Calu3 (cell line): ENCODE measurements around the gene MAP2K7. TPM values are rescaled to one million over a fixed set of nuclear protein-coding genes. Genes with fewer than 3 reads are reported as not detected.

ENCODE experiments used
- BruUV-seq: library from RNA; stranded (reverse); fragments of 400-500 nt; replicated peaks from 2 replicates; lab custom pipeline; 2021; lab: Mats Ljungman, UMichigan
- CTCF ChIA-PET: fragments of 300-600 bp; sonication (Branson Sonifier 250); formaldehyde crosslinking; loops from one replicate; lab custom pipeline; 2022; ENCODE audit warnings: antibody characterized with exemption; lab: Charles Lee
- DNase-seq: peaks from one replicate; pipeline ENCODE4 v3.0.0; 2022
- H3K27ac Mint-ChIP-seq: one replicate; pipeline ENCODE4 v1.8.0; 2022; ENCODE audit warnings: mixed read lengths; ENCODE audit not compliant: unreplicated experiment
- H3K27me3 Mint-ChIP-seq: one replicate; pipeline ENCODE4 v1.8.0; 2022; ENCODE audit warnings: mixed read lengths; ENCODE audit not compliant: unreplicated experiment
- H3K36me3 Mint-ChIP-seq: one replicate; pipeline ENCODE4 v1.8.0; 2022; ENCODE audit warnings: mild to moderate bottlenecking, moderate library complexity, mixed read lengths; ENCODE audit not compliant: insufficient read depth, unreplicated experiment
- H3K4me1 Mint-ChIP-seq: one replicate; pipeline ENCODE4 v1.8.0; 2022; ENCODE audit warnings: mild to moderate bottlenecking, low read depth, mixed read lengths; ENCODE audit not compliant: unreplicated experiment
- H3K4me3 Mint-ChIP-seq: one replicate; pipeline ENCODE4 v1.8.0; 2022; ENCODE audit warnings: mild to moderate bottlenecking, low read depth, moderate library complexity, mixed read lengths; ENCODE audit not compliant: unreplicated experiment
- H3K9me3 Mint-ChIP-seq: one replicate; pipeline ENCODE4 v1.8.0; 2022; ENCODE audit warnings: low read depth, mixed read lengths; ENCODE audit not compliant: unreplicated experiment
- intact Hi-C: fragments of 100-400 bp; cut with micrococcal nuclease; formaldehyde crosslinking; loops from one replicate; pipeline ENCODE4 v1.10.0; 2022; ENCODE audit not compliant: unreplicated experiment
- total RNA-seq: library from RNA; stranded (reverse); gene quantifications from 2 replicates; pipeline ENCODE4 v1.2.3, GENCODE V29; 2022
- TF ChIP-seq, protein P1 (sequence below): fragments of 200-600 bp; IDR thresholded peaks from one replicate; pipeline ENCODE4 v1.8.0; 2022; ENCODE audit warnings: antibody characterized with exemption; ENCODE audit not compliant: unreplicated experiment

The MAP2K7 gene
- total RNA-seq, 1 experiment from 2014 or later: 28.0 TPM

DNA sequence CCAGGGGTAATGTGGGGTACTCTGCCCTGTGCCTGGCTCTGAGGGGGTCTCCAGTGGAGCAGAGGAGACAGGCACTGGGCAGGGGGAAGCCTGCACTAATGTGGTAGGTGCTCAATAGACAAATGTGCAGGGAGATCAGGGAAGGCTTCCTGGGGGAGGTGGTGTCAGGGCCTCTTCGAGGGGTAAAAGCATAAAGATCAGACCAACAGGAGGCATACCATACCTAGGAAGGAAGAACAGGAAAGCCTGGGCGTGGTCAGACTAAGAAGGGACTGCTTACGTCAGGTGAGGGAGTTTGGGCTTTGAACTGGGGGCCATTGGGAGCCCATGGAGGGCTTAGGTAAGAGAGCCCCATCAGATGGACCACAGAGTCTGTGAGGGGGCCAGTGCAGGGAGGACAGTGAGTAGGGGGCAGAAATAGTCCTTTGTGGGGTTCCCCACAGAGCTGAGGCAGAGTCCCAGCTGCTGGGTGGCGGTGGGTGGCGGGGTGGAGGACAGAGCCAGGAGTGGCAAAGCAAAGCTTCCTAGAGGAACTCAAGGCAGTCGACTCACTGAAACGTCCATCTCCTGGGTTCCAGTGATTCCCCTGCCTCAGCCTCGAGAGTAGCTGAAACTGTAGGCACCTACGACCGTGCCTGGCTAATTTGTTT lies 38.3 kb upstream of the MAP2K7 start:
- no peaks in the 10 kb centered on the region for H3K9me3 Mint-ChIP-seq
- TF ChIP-seq, protein P1, sequence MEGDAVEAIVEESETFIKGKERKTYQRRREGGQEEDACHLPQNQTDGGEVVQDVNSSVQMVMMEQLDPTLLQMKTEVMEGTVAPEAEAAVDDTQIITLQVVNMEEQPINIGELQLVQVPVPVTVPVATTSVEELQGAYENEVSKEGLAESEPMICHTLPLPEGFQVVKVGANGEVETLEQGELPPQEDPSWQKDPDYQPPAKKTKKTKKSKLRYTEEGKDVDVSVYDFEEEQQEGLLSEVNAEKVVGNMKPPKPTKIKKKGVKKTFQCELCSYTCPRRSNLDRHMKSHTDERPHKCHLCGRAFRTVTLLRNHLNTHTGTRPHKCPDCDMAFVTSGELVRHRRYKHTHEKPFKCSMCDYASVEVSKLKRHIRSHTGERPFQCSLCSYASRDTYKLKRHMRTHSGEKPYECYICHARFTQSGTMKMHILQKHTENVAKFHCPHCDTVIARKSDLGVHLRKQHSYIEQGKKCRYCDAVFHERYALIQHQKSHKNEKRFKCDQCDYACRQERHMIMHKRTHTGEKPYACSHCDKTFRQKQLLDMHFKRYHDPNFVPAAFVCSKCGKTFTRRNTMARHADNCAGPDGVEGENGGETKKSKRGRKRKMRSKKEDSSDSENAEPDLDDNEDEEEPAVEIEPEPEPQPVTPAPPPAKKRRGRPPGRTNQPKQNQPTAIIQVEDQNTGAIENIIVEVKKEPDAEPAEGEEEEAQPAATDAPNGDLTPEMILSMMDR: no peak
- CTCF ChIA-PET: no interaction called here
- peaks cover 7% of the 10 kb centered on the region for H3K4me1 Mint-ChIP-seq
- H3K27me3 Mint-ChIP-seq: no peaks in the 10 kb centered on the region
- intact Hi-C loops: no loop called here
- DNase-seq: no peak
- no peak overlapping the region for H3K4me3 Mint-ChIP-seq
- no peak overlapping the region for H3K27ac Mint-ChIP-seq
- BruUV-seq: no TSS peak
- peaks cover 36% of the 10 kb centered on the region for H3K36me3 Mint-ChIP-seq

DNA sequence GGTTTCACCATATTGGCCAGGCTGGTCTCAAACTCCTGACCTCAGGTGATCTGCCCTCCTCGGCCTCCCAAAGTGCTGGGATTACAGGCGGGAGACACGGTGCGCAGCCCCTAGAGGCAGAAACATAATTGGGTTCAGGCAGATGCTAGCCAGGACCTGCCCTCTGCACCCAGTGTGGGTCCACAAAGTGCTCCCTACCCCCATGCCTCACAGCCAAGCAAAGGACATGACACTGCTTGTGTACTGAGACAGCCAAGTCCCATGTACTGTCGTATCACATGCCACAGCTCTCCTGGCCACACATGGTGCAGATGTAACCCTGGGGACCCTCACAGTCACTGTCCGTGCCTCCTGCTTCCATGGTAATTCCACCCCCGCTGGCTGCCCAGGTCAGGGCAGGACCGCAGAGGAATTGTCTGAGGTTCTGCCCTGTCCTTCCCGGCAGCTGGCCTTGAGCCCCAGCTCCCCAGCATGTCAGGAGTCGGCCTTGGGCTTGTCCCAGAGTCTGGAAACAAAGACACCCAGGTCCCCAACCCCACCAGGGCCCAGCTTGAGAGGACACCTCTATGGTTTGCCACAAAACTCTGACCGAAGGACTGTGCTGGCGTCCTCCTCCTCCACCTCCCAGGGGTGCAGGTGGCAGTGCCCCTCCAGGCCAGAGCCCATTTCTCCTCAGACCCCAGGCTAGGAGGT lies 37.1 kb upstream of the MAP2K7 start:
- Mint-ChIP-seq H3K27ac (no peak overlapping the region), H3K36me3 (peaks cover 42% of the 10 kb centered on the region), H3K4me3 (no peak overlapping the region), H3K27me3 (no peaks in the 10 kb centered on the region), H3K4me1 (peaks cover 13% of the 10 kb centered on the region), H3K9me3 (no peaks in the 10 kb centered on the region)
- TF ChIP-seq, protein P1: no peak
- no TSS peak for BruUV-seq
- CTCF ChIA-PET: no interaction called here
- intact Hi-C loops: no loop called here
- DNase-seq: no peak

DNA sequence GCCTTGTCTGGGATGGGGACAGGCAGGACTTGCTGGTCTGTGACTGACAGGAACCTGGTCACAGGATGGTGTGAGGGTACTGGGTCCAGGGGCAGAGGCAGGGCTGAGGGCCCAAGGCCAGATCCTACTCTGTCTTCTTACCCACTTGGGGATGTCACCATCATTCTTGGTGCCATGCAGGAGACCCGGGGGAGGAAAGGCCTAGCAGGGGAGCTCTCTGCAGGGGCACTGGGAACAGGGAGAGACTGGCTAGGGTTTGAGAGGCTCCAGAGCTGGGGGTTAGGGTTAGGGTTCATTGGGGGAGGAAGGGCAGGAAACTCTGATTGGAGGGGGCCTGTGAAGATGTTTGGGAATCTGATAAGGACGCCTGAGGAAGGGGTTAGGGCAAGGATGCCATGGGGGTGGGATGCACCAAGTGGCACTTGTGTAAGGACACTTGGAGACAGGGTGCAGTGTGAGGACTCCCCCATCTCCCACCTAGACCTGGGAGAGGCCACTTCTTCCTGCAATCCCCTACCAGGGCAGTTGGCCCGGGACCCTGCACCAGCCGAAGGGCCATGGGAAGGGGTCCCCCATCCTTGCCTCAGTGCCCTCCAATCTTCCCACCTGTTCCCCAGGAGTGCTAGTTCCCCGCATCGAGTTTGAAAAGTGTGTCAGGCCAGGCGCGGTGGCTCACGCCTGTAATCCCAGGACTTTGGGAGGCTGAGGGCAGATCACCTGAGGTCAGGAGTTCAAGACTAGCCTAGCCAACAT lies 36.4 kb upstream of the MAP2K7 start:
- Mint-ChIP-seq H3K9me3 (no peaks in the 10 kb centered on the region), H3K4me1 (peaks cover 17% of the 10 kb centered on the region), H3K27ac (no peak overlapping the region), H3K36me3 (peaks cover 49% of the 10 kb centered on the region), H3K27me3 (no peaks in the 10 kb centered on the region), H3K4me3 (no peak overlapping the region)
- DNase-seq: no peak
- BruUV-seq: no TSS peak
- CTCF ChIA-PET: no interaction called here
- TF ChIP-seq, protein P1: no peak
- intact Hi-C loops: no loop called here

DNA sequence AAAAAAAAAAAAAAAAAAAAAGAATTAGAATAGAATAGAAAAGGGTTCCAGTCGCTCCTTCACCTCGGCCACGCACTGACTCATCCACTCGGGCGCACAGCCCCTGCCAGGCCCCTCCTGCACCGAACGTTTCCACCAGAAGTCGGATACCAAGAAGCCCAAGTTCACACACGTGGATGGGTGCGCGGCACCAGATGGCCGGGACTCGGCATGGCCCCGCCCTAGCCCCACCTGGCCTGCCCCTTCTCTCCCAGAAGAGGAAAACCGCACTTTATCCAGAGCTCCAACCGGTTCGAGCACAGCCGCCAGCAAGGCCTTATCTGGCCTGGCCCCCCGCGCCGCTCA lies 35.4 kb upstream of the MAP2K7 start:
- no peak overlapping the region for H3K27ac Mint-ChIP-seq
- DNase-seq: no peak
- H3K4me3 Mint-ChIP-seq: peak overlapping the region; percentile 56
- peaks cover 17% of the 10 kb centered on the region for H3K4me1 Mint-ChIP-seq
- H3K36me3 Mint-ChIP-seq: peaks cover 54% of the 10 kb centered on the region
- no peaks in the 10 kb centered on the region for H3K27me3 Mint-ChIP-seq
- TF ChIP-seq, protein P1: no peak
- no TSS peak for BruUV-seq
- no peaks in the 10 kb centered on the region for H3K9me3 Mint-ChIP-seq
- intact Hi-C loops: no loop called here
- CTCF ChIA-PET: interaction anchor here (1.7 kb wide), 1 partner anchor 52 kb away, joined by 11 read pairs; the partner anchor contains the start of gene SNAPC2
